Keratinocyte (primary cell): Measurements from ENCODE around the gene PCDH9. TPM values are rescaled to one million over a fixed set of nuclear protein-coding genes. Genes with fewer than 3 reads are reported as not detected.

Experiments used
- DNase-seq: peaks from one replicate; pipeline ENCODE4 v3.0.0-alpha.2; 2011; ENCODE audit warnings: low read depth, missing footprints, low spot score
- FAIRE-seq: peaks from 2 replicates; lab custom pipeline; 2011; peaks lifted over from hg19 to GRCh38; lab: Jason Lieb, UNC
- H2AFZ ChIP-seq: 2 replicates; pipeline ENCODE4 v1.6.0; 2012; ENCODE audit warnings: low read length, control low read depth, inconsistent platforms; ENCODE audit not compliant: control insufficient read depth
- H3K27ac ChIP-seq: 2 replicates; pipeline ENCODE4 v1.5.1; 2011; ENCODE audit warnings: low read length; ENCODE audit not compliant: control insufficient read depth, insufficient read depth
- H3K27me3 ChIP-seq: 3 replicates; pipeline ENCODE4 v1.6.0; 2011; ENCODE audit warnings: low read length; ENCODE audit not compliant: control insufficient read depth, insufficient read depth; ENCODE audit errors: extremely low read depth
- H3K36me3 ChIP-seq, 2 experiments: 2 replicates in 1 of 2; 3 replicates in 1 of 2; pipeline ENCODE4 v1.5.1; 2011; ENCODE audit warnings: low read length in 2 of 2, mild to moderate bottlenecking in 1 of 2; ENCODE audit not compliant: control insufficient read depth in 2 of 2, insufficient read depth in 2 of 2; ENCODE audit errors: extremely low read depth in 1 of 2
- H3K4me1 ChIP-seq: 3 replicates; pipeline ENCODE4 v1.5.1; 2011; ENCODE audit warnings: low read length; ENCODE audit not compliant: control insufficient read depth, insufficient read depth; ENCODE audit errors: extremely low read depth
- H3K4me2 ChIP-seq: 3 replicates; pipeline ENCODE4 v1.6.0; 2011; ENCODE audit warnings: low read depth, low read length; ENCODE audit not compliant: control insufficient read depth, insufficient read depth; ENCODE audit errors: extremely low read depth
- H3K4me3 ChIP-seq, 3 experiments: fragments of 200-600 bp in 1 of 3; sonication (generic) in 1 of 3; 2 replicates in 2 of 3; 3 replicates in 1 of 3; pipeline ENCODE4 v1.5.1; 2011 to 2016; ENCODE audit warnings: low read length in 3 of 3, mild to moderate bottlenecking in 3 of 3, control low read depth in 2 of 3, inconsistent platforms in 1 of 3, low read depth in 1 of 3, mixed read lengths in 1 of 3, mixed run types in 1 of 3, moderate library complexity in 1 of 3; ENCODE audit not compliant: control insufficient read depth in 2 of 3, insufficient read depth in 2 of 3; ENCODE audit errors: extremely low read depth in 1 of 3
- H3K79me2 ChIP-seq: 2 replicates; pipeline ENCODE4 v1.6.0; 2012; ENCODE audit warnings: low read length; ENCODE audit not compliant: control insufficient read depth, insufficient read depth
- H3K9ac ChIP-seq: 3 replicates; pipeline ENCODE4 v1.6.0; 2011; ENCODE audit warnings: low read length; ENCODE audit not compliant: control insufficient read depth, insufficient read depth; ENCODE audit errors: extremely low read depth
- H3K9me1 ChIP-seq: 3 replicates; pipeline ENCODE4 v1.6.0; 2011; ENCODE audit warnings: low read length; ENCODE audit not compliant: control insufficient read depth, insufficient read depth; ENCODE audit errors: extremely low read depth
- H3K9me3 ChIP-seq: 2 replicates; pipeline ENCODE4 v1.5.1; 2012; ENCODE audit warnings: low read depth, low read length; ENCODE audit not compliant: control insufficient read depth
- H4K20me1 ChIP-seq: 3 replicates; pipeline ENCODE4 v1.6.0; 2011; ENCODE audit warnings: low read length; ENCODE audit not compliant: control insufficient read depth, insufficient read depth; ENCODE audit errors: extremely low read depth
- CTCF ChIP-seq, 3 experiments: IDR thresholded peaks in 1 of 3; conservative IDR thresholded peaks in 1 of 3; optimal IDR thresholded peaks in 1 of 3; 2 replicates in 2 of 3; 3 replicates in 1 of 3; pipeline versions ENCODE3 to v1.5.1; 2011; ENCODE audit warnings: low read length in 3 of 3, mild to moderate bottlenecking in 3 of 3, moderate library complexity in 2 of 3, control low read depth in 1 of 3, inconsistent platforms in 1 of 3; ENCODE audit not compliant: insufficient read depth in 2 of 3; ENCODE audit errors: extremely low read depth in 1 of 3
- EZH2 ChIP-seq: IDR thresholded peaks from one replicate; pipeline ENCODE4 v1.6.1; 2012; ENCODE audit warnings: inconsistent platforms, mild to moderate bottlenecking, low read length, moderate library complexity
- dilution Hi-C: fragments of 300-500 bp; cut with MboI; formaldehyde crosslinking; loops from one replicate; pipeline ENCODE4 v1.7.0; 2020; ENCODE audit warnings: low sequenced_read_pairs; ENCODE audit not compliant: extremely low pct_ligation_motif_present
- polyA plus RNA-seq, 5 experiments: library from polyadenylated mRNA; depleted of rRNA in 3 of 5; stranded (reverse) in 3 of 5; stranded (forward) in 1 of 5; unstranded in 1 of 5; fragments of >200 nt; gene quantifications; 1 replicate in 1 of 5; 2 replicates in 3 of 5; 3 replicates in 1 of 5; pipeline versions ENCODE4 v1.2.1 to v1.2.3, GENCODE V29; 2011 to 2012; ENCODE audit warnings: missing spikeins in 2 of 5, low read depth in 1 of 5, low replicate concordance in 1 of 5

The PCDH9 gene
- polyA plus RNA-seq, 1 donor (not counting 4 experiments of a cell fraction or from before 2014, with no cell fraction given) = 0.21 TPM

GRCh38 chr13:66994097-66994496, 236.0 kb downstream of the PCDH9 start:
- TF ChIP-seq EZH2 (no peak), CTCF (optimal IDR thresholded peaks at IDR 0.05 in 1 of 3, IDR thresholded peaks at IDR 0.05 in 1 of 3, conservative IDR thresholded peaks at IDR 0.05 in 1 of 3; ENCODE audit: extremely low read depth in 1 of 3, insufficient read depth in 2 of 3, low read length in 3 of 3) (peak; percentile 49 to 70 (median 64))
- no peak overlapping the region for H3K9ac ChIP-seq
- H3K4me3 ChIP-seq = peak overlapping the region in 1 of 3 experiments; percentile 43
- no peaks in the 10 kb centered on the region for H3K36me3 ChIP-seq
- no peak overlapping the region for H3K27ac ChIP-seq
- H3K27me3 ChIP-seq = no peaks in the 10 kb centered on the region
- H2AFZ ChIP-seq = peak overlapping the region; percentile 78
- no peaks in the 10 kb centered on the region for H3K9me3 ChIP-seq
- DNase-seq (no peak), FAIRE-seq (no peak)
- H4K20me1 ChIP-seq = no peaks in the 10 kb centered on the region
- no peaks in the 10 kb centered on the region for H3K9me1 ChIP-seq
- peaks cover 3% of the 10 kb centered on the region for H3K4me1 ChIP-seq
- H3K4me2 ChIP-seq = peak overlapping the region; percentile 49
- dilution Hi-C loops = no loop called here
- no peaks in the 10 kb centered on the region for H3K79me2 ChIP-seq

GRCh38 chr13:66992719-66993118, 237.4 kb downstream of the PCDH9 start:
- H3K4me3 ChIP-seq = no peak overlapping the region
- H4K20me1 ChIP-seq = no peaks in the 10 kb centered on the region
- H3K9ac ChIP-seq = no peak overlapping the region
- H3K9me3 ChIP-seq = no peaks in the 10 kb centered on the region
- no peaks in the 10 kb centered on the region for H3K36me3 ChIP-seq
- H2AFZ ChIP-seq = peak overlapping the region; percentile 13
- no peak overlapping the region for H3K4me2 ChIP-seq
- peaks cover 3% of the 10 kb centered on the region for H3K4me1 ChIP-seq
- FAIRE-seq (no peak), DNase-seq (no peak)
- H3K9me1 ChIP-seq = no peaks in the 10 kb centered on the region
- no peak for TF ChIP-seq CTCF (optimal IDR thresholded peaks at IDR 0.05 in 1 of 3, IDR thresholded peaks at IDR 0.05 in 1 of 3, conservative IDR thresholded peaks at IDR 0.05 in 1 of 3; ENCODE audit: extremely low read depth in 1 of 3, insufficient read depth in 2 of 3, low read length in 3 of 3)
- no peak for TF ChIP-seq EZH2
- dilution Hi-C loops = no loop called here
- no peak overlapping the region for H3K27ac ChIP-seq
- no peaks in the 10 kb centered on the region for H3K27me3 ChIP-seq
- no peaks in the 10 kb centered on the region for H3K79me2 ChIP-seq
